H1 (cell line): Measurements from ENCODE around the gene CASR. TPM values are rescaled to one million over a fixed set of nuclear protein-coding genes. Genes with fewer than 3 reads are reported as not detected.

Experiments
- PHF8 ChIP-seq: fragments of 200-600 bp; sonication (generic); conservative IDR thresholded peaks from 2 replicates; pipeline ENCODE4 v1.7.1; 2012; ENCODE audit warnings: low read depth, mild to moderate bottlenecking, inconsistent platforms, low read length, moderate library complexity
- POU5F1 ChIP-seq: IDR thresholded peaks from 2 replicates; pipeline ENCODE4 v1.6.1; 2011; ENCODE audit warnings: low read depth, mild to moderate bottlenecking, low read length, moderate library complexity
- TAF1 ChIP-seq: IDR thresholded peaks from 2 replicates; pipeline ENCODE4 v1.6.1; 2011; ENCODE audit warnings: mild to moderate bottlenecking, low read depth, low read length
- polyA plus RNA-seq, 7 experiments: library from polyadenylated mRNA; depleted of rRNA in 3 of 7; stranded (reverse) in 5 of 7; unstranded in 2 of 7; fragments of >200 nt in 5 of 7; fragments of 200-250 nt in 2 of 7; gene quantifications; 1 replicate in 5 of 7; 2 replicates in 1 of 7; 4 replicates in 1 of 7; pipeline versions ENCODE4 v1.2.1 to v1.2.3, GENCODE V29; 2011 to 2013; ENCODE audit warnings: missing spikeins in 2 of 7, mixed read lengths in 2 of 7
- total RNA-seq: library from RNA; stranded (reverse); fragmentation: NEBNext Ultra II Directional; extraction: Animal tissue kit (Norgen Biotek cat#: 25700); gene quantifications from 2 replicates; pipeline ENCODE4 v1.2.1, GENCODE V29; 2021
- TF ChIP-seq, protein P1 (sequence below): fragments of 300-600 bp; sonication (generic); IDR thresholded peaks from 2 replicates; pipeline ENCODE4 v1.7.1; 2012; ENCODE audit warnings: low read length, moderate library complexity, mild to moderate bottlenecking, inconsistent platforms; ENCODE audit not compliant: insufficient replicate concordance

The CASR gene
- total and polyA plus RNA-seq, 2 of the 8 experiments (the other 6 are each of a cell fraction or from before 2014, with no cell fraction given) = 0.36 to 0.58 TPM

DNA sequence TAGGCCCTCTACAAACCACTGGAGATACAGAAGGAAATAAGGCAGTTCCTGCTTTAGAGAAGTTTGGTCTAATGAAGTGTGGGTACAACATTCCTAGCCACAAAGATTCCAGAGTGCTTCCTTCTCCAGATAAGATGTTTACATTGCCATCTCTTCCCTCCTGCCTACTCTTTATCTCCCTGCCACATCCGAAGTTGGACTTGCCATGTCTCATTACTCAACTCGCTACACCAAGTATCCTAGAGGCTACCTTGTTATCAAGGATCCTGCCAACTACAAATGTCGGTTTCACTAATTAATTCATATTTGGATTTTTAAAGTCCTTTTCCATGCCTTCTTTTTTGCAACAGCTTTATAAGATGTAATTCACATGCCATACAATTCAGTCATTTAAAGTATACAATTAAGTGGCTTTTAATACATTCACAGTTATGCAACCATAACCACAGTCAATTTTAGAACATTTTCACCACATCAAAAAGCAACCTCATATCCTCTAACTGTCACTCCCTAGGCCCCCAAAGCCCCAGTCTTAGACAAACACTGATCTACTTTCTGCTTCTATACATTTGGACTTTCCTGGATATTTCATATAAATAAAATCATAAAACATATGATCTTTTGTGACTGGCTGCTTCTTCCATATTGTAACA, 87.9 kb downstream of the CASR start (continued):
- TF ChIP-seq PHF8 (no peak), POU5F1 (no peak), TAF1 (no peak)
- TF ChIP-seq, protein P1, sequence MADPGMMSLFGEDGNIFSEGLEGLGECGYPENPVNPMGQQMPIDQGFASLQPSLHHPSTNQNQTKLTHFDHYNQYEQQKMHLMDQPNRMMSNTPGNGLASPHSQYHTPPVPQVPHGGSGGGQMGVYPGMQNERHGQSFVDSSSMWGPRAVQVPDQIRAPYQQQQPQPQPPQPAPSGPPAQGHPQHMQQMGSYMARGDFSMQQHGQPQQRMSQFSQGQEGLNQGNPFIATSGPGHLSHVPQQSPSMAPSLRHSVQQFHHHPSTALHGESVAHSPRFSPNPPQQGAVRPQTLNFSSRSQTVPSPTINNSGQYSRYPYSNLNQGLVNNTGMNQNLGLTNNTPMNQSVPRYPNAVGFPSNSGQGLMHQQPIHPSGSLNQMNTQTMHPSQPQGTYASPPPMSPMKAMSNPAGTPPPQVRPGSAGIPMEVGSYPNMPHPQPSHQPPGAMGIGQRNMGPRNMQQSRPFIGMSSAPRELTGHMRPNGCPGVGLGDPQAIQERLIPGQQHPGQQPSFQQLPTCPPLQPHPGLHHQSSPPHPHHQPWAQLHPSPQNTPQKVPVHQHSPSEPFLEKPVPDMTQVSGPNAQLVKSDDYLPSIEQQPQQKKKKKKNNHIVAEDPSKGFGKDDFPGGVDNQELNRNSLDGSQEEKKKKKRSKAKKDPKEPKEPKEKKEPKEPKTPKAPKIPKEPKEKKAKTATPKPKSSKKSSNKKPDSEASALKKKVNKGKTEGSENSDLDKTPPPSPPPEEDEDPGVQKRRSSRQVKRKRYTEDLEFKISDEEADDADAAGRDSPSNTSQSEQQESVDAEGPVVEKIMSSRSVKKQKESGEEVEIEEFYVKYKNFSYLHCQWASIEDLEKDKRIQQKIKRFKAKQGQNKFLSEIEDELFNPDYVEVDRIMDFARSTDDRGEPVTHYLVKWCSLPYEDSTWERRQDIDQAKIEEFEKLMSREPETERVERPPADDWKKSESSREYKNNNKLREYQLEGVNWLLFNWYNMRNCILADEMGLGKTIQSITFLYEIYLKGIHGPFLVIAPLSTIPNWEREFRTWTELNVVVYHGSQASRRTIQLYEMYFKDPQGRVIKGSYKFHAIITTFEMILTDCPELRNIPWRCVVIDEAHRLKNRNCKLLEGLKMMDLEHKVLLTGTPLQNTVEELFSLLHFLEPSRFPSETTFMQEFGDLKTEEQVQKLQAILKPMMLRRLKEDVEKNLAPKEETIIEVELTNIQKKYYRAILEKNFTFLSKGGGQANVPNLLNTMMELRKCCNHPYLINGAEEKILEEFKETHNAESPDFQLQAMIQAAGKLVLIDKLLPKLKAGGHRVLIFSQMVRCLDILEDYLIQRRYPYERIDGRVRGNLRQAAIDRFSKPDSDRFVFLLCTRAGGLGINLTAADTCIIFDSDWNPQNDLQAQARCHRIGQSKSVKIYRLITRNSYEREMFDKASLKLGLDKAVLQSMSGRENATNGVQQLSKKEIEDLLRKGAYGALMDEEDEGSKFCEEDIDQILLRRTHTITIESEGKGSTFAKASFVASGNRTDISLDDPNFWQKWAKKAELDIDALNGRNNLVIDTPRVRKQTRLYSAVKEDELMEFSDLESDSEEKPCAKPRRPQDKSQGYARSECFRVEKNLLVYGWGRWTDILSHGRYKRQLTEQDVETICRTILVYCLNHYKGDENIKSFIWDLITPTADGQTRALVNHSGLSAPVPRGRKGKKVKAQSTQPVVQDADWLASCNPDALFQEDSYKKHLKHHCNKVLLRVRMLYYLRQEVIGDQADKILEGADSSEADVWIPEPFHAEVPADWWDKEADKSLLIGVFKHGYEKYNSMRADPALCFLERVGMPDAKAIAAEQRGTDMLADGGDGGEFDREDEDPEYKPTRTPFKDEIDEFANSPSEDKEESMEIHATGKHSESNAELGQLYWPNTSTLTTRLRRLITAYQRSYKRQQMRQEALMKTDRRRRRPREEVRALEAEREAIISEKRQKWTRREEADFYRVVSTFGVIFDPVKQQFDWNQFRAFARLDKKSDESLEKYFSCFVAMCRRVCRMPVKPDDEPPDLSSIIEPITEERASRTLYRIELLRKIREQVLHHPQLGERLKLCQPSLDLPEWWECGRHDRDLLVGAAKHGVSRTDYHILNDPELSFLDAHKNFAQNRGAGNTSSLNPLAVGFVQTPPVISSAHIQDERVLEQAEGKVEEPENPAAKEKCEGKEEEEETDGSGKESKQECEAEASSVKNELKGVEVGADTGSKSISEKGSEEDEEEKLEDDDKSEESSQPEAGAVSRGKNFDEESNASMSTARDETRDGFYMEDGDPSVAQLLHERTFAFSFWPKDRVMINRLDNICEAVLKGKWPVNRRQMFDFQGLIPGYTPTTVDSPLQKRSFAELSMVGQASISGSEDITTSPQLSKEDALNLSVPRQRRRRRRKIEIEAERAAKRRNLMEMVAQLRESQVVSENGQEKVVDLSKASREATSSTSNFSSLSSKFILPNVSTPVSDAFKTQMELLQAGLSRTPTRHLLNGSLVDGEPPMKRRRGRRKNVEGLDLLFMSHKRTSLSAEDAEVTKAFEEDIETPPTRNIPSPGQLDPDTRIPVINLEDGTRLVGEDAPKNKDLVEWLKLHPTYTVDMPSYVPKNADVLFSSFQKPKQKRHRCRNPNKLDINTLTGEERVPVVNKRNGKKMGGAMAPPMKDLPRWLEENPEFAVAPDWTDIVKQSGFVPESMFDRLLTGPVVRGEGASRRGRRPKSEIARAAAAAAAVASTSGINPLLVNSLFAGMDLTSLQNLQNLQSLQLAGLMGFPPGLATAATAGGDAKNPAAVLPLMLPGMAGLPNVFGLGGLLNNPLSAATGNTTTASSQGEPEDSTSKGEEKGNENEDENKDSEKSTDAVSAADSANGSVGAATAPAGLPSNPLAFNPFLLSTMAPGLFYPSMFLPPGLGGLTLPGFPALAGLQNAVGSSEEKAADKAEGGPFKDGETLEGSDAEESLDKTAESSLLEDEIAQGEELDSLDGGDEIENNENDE = no peak
